ENCODE measurements around the gene TMEM164.

Gene TMEM164

GRCh38 chrX:110104078-110104477 lies 101.2 kb downstream of the TMEM164 start:
- no peaks in the 10 kb centered on the region for H3K27me3 ChIP-seq

GRCh38 chrX:110108381-110108821 lies 105.5 kb downstream of the TMEM164 start:
- no peak for DNase-seq
- H3K4me1 ChIP-seq = no peaks in the 10 kb centered on the region
- no peaks in the 10 kb centered on the region for H3K9me3 ChIP-seq
- TF ChIP-seq CTCF (IDR thresholded peaks at IDR 0.05; ENCODE audit: low read depth, low read length) = no peak
- H3K4me3 ChIP-seq (ENCODE audit: low read depth, low read length) = no peak overlapping the region
- H3K36me3 ChIP-seq = no peaks in the 10 kb centered on the region
- no peaks in the 10 kb centered on the region for H3K27me3 ChIP-seq

More at GRCh38 chrX:110104078-110104477, 101.2 kb downstream of the TMEM164 start:
- Histone ChIP-seq H3K36me3 (no peaks in the 10 kb centered on the region), H3K9me3 (no peaks in the 10 kb centered on the region), H3K4me1 (no peaks in the 10 kb centered on the region), H3K4me3 (ENCODE audit: low read depth, low read length) (no peak overlapping the region)
- TF ChIP-seq CTCF (IDR thresholded peaks at IDR 0.05; ENCODE audit: low read depth, low read length) = no peak
- DNase-seq = no peak

- DNase-seq = no peak
- H3K4me3 ChIP-seq (ENCODE audit: low read depth, low read length) = no peak overlapping the region
- no peaks in the 10 kb centered on the region for H3K36me3 ChIP-seq
- no peak for TF ChIP-seq CTCF (IDR thresholded peaks at IDR 0.05; ENCODE audit: low read depth, low read length)
- H3K27me3 ChIP-seq = no peaks in the 10 kb centered on the region
- H3K4me1 ChIP-seq = no peaks in the 10 kb centered on the region
- H3K9me3 ChIP-seq = no peaks in the 10 kb centered on the region
Observed at GRCh38 chrX:110114260-110114776, 111.4 kb downstream of the TMEM164 start.

- no peak for DNase-seq
- TF ChIP-seq CTCF (IDR thresholded peaks at IDR 0.05; ENCODE audit: low read depth, low read length) = no peak
- Histone ChIP-seq H3K4me3 (ENCODE audit: low read depth, low read length) (no peak overlapping the region), H3K27me3 (no peaks in the 10 kb centered on the region), H3K4me1 (no peaks in the 10 kb centered on the region), H3K9me3 (no peaks in the 10 kb centered on the region), H3K36me3 (no peaks in the 10 kb centered on the region)
Observed at GRCh38 chrX:110116066-110116980, 113.4 kb downstream of the TMEM164 start.

- Histone ChIP-seq H3K36me3 (no peaks in the 10 kb centered on the region), H3K4me1 (no peaks in the 10 kb centered on the region), H3K9me3 (no peaks in the 10 kb centered on the region), H3K27me3 (no peaks in the 10 kb centered on the region), H3K4me3 (ENCODE audit: low read depth, low read length) (no peak overlapping the region)
- TF ChIP-seq CTCF (IDR thresholded peaks at IDR 0.05; ENCODE audit: low read depth, low read length) = no peak
- no peak for DNase-seq
Observed at GRCh38 chrX:110118530-110118929, 115.6 kb downstream of the TMEM164 start.

GRCh38 chrX:110119480-110119879 lies 116.6 kb downstream of the TMEM164 start:
- Histone ChIP-seq H3K27me3 (no peaks in the 10 kb centered on the region), H3K4me1 (no peaks in the 10 kb centered on the region), H3K4me3 (ENCODE audit: low read depth, low read length) (no peak overlapping the region), H3K36me3 (no peaks in the 10 kb centered on the region), H3K9me3 (no peaks in the 10 kb centered on the region)
- DNase-seq = no peak
- no peak for TF ChIP-seq CTCF (IDR thresholded peaks at IDR 0.05; ENCODE audit: low read depth, low read length)
